ENCODE results near the gene POLN. TPM values are rescaled to one million over a fixed set of nuclear protein-coding genes. Genes with fewer than 3 reads are reported as not detected.

The POLN gene
- total and polyA plus RNA-seq, 11 donors, result 0.38 to 4.5 (median 1.9) TPM

- no peak overlapping the region for H3K27ac ChIP-seq
- WGBS, 4 donors, result 86 to 90% (median 89%) methylated on average over 4 of the region's 4 CpGs
- H3K9me3 ChIP-seq, result peaks cover 0 to 9% (median 0%) of the 10 kb centered on the region in 12 donors
- no peak overlapping the region for H3K4me3 ChIP-seq
- TF ChIP-seq CTCF (IDR thresholded peaks at IDR 0.05) (no peak), POLR2A (IDR thresholded peaks at IDR 0.05) (no peak)
- H3K27me3 ChIP-seq, result no peaks in the 10 kb centered on the region
- H3K36me3 ChIP-seq, result no peaks in the 10 kb centered on the region
- DNase-seq, result no peak
- no peaks in the 10 kb centered on the region for H3K4me1 ChIP-seq
- ATAC-seq, result no peak
- intact Hi-C loops (cut with DNase I), result no loop called here
Measured at GRCh38 chr4:2082627-2083026, 159.3 kb downstream of the POLN start.

- 76 to 87% (median 83%) methylated on average over 3 of the region's 3 CpGs for WGBS, 4 donors
Measured at GRCh38 chr4:2082118-2082517, 159.8 kb downstream of the POLN start.

DNA sequence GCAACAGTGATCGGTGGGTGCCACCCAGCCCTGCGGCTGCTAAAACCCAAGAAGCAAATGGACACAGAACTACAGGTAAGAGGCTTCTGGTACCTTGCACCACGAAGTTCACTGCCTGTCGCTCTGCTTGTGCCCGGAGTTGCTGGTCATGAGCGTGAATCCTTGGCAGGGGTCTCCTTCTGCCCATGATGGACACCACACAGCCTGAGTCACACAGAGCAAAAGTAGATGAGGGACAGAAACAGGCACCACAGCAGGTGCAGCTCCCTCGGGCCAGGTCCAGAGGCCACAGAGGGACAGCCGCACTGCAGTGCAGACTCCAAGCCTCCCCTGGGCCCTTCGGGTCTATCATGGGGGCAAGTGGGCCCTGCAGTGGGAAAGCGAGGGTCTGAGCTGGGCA lies 160.4 kb downstream of the POLN start:
- intact Hi-C loops (cut with DNase I), result no loop called here
- Histone ChIP-seq H3K36me3 (no peaks in the 10 kb centered on the region), H3K27ac (no peak overlapping the region), H3K27me3 (no peaks in the 10 kb centered on the region), H3K4me1 (no peaks in the 10 kb centered on the region), H3K4me3 (no peak overlapping the region), H3K9me3 (no peaks in the 10 kb centered on the region)
- no peak for TF ChIP-seq POLR2A (IDR thresholded peaks at IDR 0.05)
- no peak for TF ChIP-seq CTCF (IDR thresholded peaks at IDR 0.05)
- ATAC-seq (no peak), DNase-seq (peak in 1 of 5 donors; percentile 40)
- 92 to 95% (median 92%) methylated on average over 10 of the region's 10 CpGs for WGBS, 4 donors

More at GRCh38 chr4:2082118-2082517, 159.8 kb downstream of the POLN start:
- ATAC-seq (no peak), DNase-seq (no peak)
- no peaks in the 10 kb centered on the region for H3K36me3 ChIP-seq
- intact Hi-C loops (cut with DNase I), result no loop called here
- H3K27ac ChIP-seq, result no peak overlapping the region
- no peaks in the 10 kb centered on the region for H3K4me1 ChIP-seq
- TF ChIP-seq POLR2A (IDR thresholded peaks at IDR 0.05) (no peak), CTCF (IDR thresholded peaks at IDR 0.05) (no peak)
- H3K9me3 ChIP-seq, result peaks cover 0 to 4% (median 0%) of the 10 kb centered on the region in 12 donors
- H3K4me3 ChIP-seq, result no peak overlapping the region
- H3K27me3 ChIP-seq, result no peaks in the 10 kb centered on the region

- H3K4me3 ChIP-seq, result no peak overlapping the region
- peak in 2 of 5 donors; percentile 14 to 59 for DNase-seq
- intact Hi-C loops (cut with DNase I), result no loop called here
- no peaks in the 10 kb centered on the region for H3K36me3 ChIP-seq
- no peaks in the 10 kb centered on the region for H3K27me3 ChIP-seq
- no peak overlapping the region for H3K27ac ChIP-seq
- H3K9me3 ChIP-seq, result no peaks in the 10 kb centered on the region
- no peaks in the 10 kb centered on the region for H3K4me1 ChIP-seq
- 92 to 96% (median 93%) methylated on average over 12 to 19 of the region's 19 CpGs for WGBS, 4 donors
- peak in 2 of 4 donors; percentile 14 to 33 for ATAC-seq
- TF ChIP-seq CTCF (IDR thresholded peaks at IDR 0.05) (no peak), POLR2A (IDR thresholded peaks at IDR 0.05) (no peak)
Measured at GRCh38 chr4:2080429-2081300, 161.3 kb downstream of the POLN start.
